ENCODE results near the gene SMOC2. TPM values are rescaled to one million over a fixed set of nuclear protein-coding genes. Genes with fewer than 3 reads are reported as not detected.

Gene SMOC2
- total RNA-seq, 3 donors from 2014 or later, result 11.4 to 40.4 (median 18.8) TPM

DNA sequence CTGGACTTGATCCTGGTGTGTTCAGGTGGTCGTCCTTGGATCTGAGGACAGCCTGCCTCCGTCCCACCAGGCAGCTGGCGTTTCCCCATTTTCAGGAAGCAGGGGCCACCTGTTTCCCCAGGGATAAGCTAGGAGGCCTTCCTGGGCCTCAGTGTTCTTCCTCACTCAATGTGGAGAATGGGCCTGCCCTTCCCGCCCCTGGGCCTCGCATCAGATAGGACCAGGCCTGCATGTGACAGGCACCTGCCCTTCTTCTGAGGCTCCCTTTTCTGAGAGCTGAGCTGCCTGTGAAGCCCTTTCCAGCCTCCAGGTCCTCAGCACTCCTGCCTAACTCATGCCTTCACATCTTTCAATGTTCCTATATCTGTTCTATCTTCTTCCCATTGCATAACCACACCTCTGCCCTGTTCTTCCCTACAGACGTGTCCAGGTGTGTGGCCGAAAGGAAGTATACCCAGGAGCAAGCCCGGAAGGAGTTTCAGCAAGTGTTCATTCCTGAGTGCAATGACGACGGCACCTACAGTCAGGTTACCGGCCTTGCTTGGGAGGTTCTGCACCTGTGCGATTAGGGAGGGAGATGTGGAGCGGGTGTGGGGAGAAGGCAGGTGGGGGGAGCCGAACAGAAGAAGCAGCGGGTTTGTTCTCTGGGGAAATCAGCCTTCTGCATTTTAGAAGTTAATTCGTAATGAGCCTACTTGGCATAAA is 85.1 kb downstream of the SMOC2 start:
- no peak overlapping the region for H3K4me3 ChIP-seq
- H3K4me1 ChIP-seq (ENCODE audit: low read depth), result no peaks in the 10 kb centered on the region
- no peaks in the 10 kb centered on the region for H3K9me3 ChIP-seq
- intact Hi-C loops (cut with DNase I, micrococcal nuclease), result no loop called here
- DNase-seq (no peak), ATAC-seq (peak; percentile 67)
- TF ChIP-seq, protein P1, sequence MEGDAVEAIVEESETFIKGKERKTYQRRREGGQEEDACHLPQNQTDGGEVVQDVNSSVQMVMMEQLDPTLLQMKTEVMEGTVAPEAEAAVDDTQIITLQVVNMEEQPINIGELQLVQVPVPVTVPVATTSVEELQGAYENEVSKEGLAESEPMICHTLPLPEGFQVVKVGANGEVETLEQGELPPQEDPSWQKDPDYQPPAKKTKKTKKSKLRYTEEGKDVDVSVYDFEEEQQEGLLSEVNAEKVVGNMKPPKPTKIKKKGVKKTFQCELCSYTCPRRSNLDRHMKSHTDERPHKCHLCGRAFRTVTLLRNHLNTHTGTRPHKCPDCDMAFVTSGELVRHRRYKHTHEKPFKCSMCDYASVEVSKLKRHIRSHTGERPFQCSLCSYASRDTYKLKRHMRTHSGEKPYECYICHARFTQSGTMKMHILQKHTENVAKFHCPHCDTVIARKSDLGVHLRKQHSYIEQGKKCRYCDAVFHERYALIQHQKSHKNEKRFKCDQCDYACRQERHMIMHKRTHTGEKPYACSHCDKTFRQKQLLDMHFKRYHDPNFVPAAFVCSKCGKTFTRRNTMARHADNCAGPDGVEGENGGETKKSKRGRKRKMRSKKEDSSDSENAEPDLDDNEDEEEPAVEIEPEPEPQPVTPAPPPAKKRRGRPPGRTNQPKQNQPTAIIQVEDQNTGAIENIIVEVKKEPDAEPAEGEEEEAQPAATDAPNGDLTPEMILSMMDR (IDR thresholded peaks at IDR 0.05), result no peak
- no peaks in the 10 kb centered on the region for H3K36me3 ChIP-seq (ENCODE audit: low read depth)

DNA sequence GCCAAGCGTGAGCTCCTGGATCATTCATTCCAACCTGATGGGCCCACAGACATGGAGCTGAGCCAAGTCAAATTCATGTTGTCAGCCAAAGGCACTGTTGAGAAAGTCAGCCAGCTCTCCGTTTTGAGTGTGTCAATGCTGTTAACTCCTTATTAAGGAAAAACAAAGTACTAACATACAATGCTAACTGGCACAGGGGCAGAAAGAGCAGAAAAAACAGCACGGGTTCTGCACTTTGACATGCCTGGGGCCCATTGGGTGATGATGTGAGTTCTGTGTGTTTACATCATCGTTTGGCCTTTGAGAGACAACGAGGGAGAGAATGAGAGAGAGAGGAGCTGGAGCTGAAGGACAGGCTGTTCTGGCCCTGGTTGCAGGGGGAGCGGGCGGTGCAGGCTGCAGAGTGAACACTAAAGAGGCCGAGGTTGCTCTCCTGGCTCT is 85.9 kb downstream of the SMOC2 start:
- TF ChIP-seq, protein P1 (IDR thresholded peaks at IDR 0.05), result no peak
- peak in 1 of 3 donors; percentile 17 for DNase-seq
- no peaks in the 10 kb centered on the region for H3K36me3 ChIP-seq (ENCODE audit: low read depth)
- intact Hi-C loops (cut with DNase I, micrococcal nuclease), result no loop called here
- H3K9me3 ChIP-seq, result no peaks in the 10 kb centered on the region
- H3K4me1 ChIP-seq (ENCODE audit: low read depth), result no peaks in the 10 kb centered on the region
- ATAC-seq, result peak; percentile 26
- H3K4me3 ChIP-seq, result no peak overlapping the region

DNA sequence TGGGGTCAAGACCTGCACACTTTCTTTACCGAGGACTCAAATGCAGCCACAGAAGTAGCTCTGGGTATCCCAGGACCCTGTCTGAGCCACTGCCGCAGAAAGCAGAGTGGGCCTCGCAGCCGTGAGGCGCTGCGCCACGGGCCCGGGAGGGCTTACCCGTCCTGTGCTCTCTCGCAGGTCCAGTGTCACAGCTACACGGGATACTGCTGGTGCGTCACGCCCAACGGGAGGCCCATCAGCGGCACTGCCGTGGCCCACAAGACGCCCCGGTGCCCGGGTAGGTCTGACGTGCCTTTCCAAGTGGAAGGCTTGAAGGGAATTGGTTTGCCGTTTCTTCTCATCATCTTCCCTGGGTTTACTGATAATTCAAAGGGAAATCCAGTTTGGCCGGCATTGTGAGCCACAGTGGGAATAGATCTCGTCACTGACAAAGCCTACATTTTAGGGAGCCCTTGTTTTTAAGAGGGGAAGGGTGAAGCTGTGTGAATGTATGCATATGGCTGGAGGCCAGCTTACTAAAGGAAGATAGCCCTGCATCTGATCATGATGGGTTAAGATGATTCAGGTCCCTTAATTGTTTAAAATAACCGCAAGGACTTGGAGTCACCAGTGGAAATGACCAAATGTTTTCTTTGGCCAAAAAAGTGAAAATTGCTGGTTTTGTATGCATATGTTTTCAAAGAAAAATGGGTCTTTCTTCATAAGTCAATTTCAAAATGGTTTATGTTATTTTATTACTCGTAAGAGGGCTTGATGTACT is 86.6 kb downstream of the SMOC2 start:
- ATAC-seq (no peak), DNase-seq (no peak)
- intact Hi-C loops (cut with DNase I, micrococcal nuclease), result no loop called here
- Histone ChIP-seq H3K4me1 (ENCODE audit: low read depth) (no peaks in the 10 kb centered on the region), H3K36me3 (ENCODE audit: low read depth) (no peaks in the 10 kb centered on the region), H3K9me3 (no peaks in the 10 kb centered on the region), H3K4me3 (no peak overlapping the region)
- TF ChIP-seq, protein P1 (IDR thresholded peaks at IDR 0.05), result no peak

DNA sequence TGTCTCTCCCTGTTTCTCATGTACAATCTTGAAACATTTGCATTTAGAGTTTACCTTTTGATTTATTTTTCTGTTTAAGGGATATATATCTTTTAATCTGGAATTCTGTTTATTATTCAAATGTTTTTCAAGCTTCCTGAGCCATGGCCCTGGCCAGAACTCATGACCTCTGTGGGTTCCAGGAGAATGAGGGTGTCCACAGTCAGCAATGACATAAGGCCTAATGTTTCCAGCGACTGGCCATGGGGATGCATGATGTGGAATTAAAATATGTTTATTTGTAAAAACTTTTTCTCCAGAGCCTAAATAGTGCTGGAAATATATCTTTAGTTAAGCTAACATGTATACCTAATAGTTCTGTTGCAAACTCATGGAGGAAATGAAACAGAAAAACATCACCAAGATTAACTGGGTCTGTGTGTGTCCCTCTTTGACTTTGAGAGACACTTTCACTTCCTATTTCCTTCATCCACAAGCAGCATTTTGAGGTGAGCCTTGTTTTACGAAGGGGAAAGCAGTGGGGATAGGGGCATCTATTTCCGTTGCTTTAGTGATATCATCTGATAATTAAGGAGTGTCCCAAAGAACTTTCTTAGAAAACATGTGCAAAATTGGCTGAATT is 87.6 kb downstream of the SMOC2 start:
- Histone ChIP-seq H3K4me3 (no peak overlapping the region), H3K36me3 (ENCODE audit: low read depth) (no peaks in the 10 kb centered on the region), H3K4me1 (ENCODE audit: low read depth) (no peaks in the 10 kb centered on the region), H3K9me3 (no peaks in the 10 kb centered on the region)
- ATAC-seq, result no peak
- intact Hi-C loops (cut with DNase I, micrococcal nuclease), result no loop called here
- TF ChIP-seq, protein P1 (IDR thresholded peaks at IDR 0.05), result no peak
- DNase-seq, result no peak

DNA sequence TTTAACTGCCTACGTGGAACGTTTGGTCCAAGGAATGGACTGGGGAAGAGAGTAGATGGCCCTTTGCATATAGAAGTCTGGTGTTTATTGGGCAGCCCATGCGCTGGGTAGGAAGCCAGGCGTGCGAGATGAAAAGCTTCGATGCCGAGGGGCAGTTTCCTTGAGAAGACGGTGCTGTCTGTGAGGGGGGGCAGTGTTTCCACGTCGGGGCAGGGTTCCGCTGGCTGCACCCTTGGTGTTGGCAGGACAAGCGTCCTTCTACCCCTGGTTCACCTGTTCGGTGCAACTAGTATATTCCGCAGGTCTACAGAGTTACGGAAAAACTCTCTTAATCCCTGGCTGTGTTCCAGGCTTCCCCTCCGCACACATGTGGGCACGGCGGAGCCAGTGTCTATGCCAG is 88.2 kb downstream of the SMOC2 start:
- Histone ChIP-seq H3K9me3 (no peaks in the 10 kb centered on the region), H3K4me3 (no peak overlapping the region), H3K36me3 (ENCODE audit: low read depth) (no peaks in the 10 kb centered on the region), H3K4me1 (ENCODE audit: low read depth) (no peaks in the 10 kb centered on the region)
- TF ChIP-seq, protein P1 (IDR thresholded peaks at IDR 0.05), result no peak
- ATAC-seq (no peak), DNase-seq (no peak)
- intact Hi-C loops (cut with DNase I, micrococcal nuclease), result no loop called here

Measured in mucosa of descending colon (tissue), 3 donors.